Vagina (tissue), 2 donors: Measurements from ENCODE around the gene RPL7L1.
A peak's percentile ranks its signal among the peaks of the same experiment; 100 is the strongest.

ENCODE experiments used
- CTCF ChIP-seq, 3 experiments: fragments of 450-650 bp in 2 of 3; fragments of 200-600 bp in 1 of 3; sonication (generic) in 1 of 3; IDR thresholded peaks; one replicate each; pipeline ENCODE4 v1.5.1; 2017 to 2019; ENCODE audit warnings: antibody characterized with exemption in 3 of 3, mild to moderate bottlenecking in 2 of 3, moderate library complexity in 2 of 3
- POLR2AphosphoS5 ChIP-seq, 2 donors: sonication (generic); formaldehyde crosslinking; IDR thresholded peaks; one replicate each; pipeline ENCODE4 v1.9.0; 2017; ENCODE audit warnings: antibody characterized with exemption in 2 of 2, mild to moderate bottlenecking in 2 of 2, low read depth in 1 of 2; ENCODE audit not compliant: insufficient read depth in 1 of 2

- TF ChIP-seq CTCF (IDR thresholded peaks at IDR 0.05) (no peak), POLR2AphosphoS5 (IDR thresholded peaks at IDR 0.05; ENCODE audit: insufficient read depth in 1 of 2, low read depth in 1 of 2) (peak; percentile 74 to 90)
Observed at GRCh38 chr6:42890311-42891198, 11.1 kb downstream of the RPL7L1 start.
